Measurements from ENCODE around the gene PTPRT.

GRCh38 chr20:43167615-43168014 lies 22.1 kb downstream of the PTPRT start:
- TF ChIP-seq FOXK2 (IDR thresholded peaks at IDR 0.05) (no peak), FOXA1 (IDR thresholded peaks at IDR 0.05) (no peak), PKNOX1 (IDR thresholded peaks at IDR 0.05) (no peak)
